ENCODE results near the gene FAM193A. TPM values are rescaled to one million over a fixed set of nuclear protein-coding genes. Genes with fewer than 3 reads are reported as not detected.

The FAM193A gene
- total RNA-seq (ENCODE audit: low replicate concordance): 6.1 and 6.8 TPM in 2 replicates

GRCh38 chr4:2536193-2537010, at the start of gene FAM193A:
Gene FAM193A, plus strand, starts transcription at chr4:2536647. Its CDS starts 269 bp downstream, at chr4:2536916.

GRCh38 chr4:2755821-2756690, 219.6 kb downstream of the FAM193A start, which contains the start of gene TNIP2:
Gene TNIP2, minus strand, starts transcription at chr4:2756336. Its CDS starts 47 bp downstream, at chr4:2756289.

Other genes starting within 250 kb of the FAM193A start
- gene ZFYVE28, start 118.0 kb upstream of the FAM193A start, total RNA-seq (ENCODE audit: low replicate concordance): 5.9 and 12.2 TPM in 2 replicates
- not detected in 2 replicates for gene CFAP99, start 117.7 kb upstream of the FAM193A start, total RNA-seq (ENCODE audit: low replicate concordance)
- 34.5 and 38.0 TPM in 2 replicates for gene RNF4, start 67.5 kb upstream of the FAM193A start, total RNA-seq (ENCODE audit: low replicate concordance)
- 45.2 and 78.7 TPM in 2 replicates for gene TNIP2, start 219.7 kb downstream of the FAM193A start, total RNA-seq (ENCODE audit: low replicate concordance)

All from smooth muscle cell of the coronary artery (primary cell).